ENCODE measurements around the gene ACACB. TPM values are rescaled to one million over a fixed set of nuclear protein-coding genes. Genes with fewer than 3 reads are reported as not detected.

ACACB gene
- total RNA-seq, 1 donor from 2014 or later = 22.7 TPM

DNA sequence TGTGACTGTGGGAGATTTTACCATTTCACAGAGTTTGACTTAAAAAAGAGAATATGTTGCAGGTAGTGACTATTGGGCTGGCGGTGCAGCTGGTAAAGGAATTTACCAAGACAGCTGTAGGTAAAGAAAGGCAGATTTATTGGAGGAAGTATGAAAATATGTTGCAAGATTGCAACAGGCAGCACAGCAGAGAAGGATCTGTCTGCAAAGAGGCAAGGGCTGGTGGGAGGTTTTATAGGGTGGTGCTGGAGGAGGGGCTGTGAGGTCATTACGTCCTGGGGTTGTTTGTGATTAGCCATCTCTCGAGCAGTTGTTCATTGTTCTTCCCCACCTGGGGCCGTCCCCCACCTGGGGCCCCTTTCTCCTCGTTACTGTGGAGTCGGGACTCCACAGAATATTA lies 62.1 kb downstream of the ACACB start:
- Mint-ChIP-seq H3K4me1 (ENCODE audit: unreplicated experiment) (no peaks in the 10 kb centered on the region), H3K9me3 (peaks cover 4% of the 10 kb centered on the region), H3K36me3 (peaks cover 38% of the 10 kb centered on the region), H3K27ac (no peak overlapping the region), H3K4me3 (no peak overlapping the region), H3K27me3 (no peaks in the 10 kb centered on the region)
- TF ChIP-seq, protein P1, sequence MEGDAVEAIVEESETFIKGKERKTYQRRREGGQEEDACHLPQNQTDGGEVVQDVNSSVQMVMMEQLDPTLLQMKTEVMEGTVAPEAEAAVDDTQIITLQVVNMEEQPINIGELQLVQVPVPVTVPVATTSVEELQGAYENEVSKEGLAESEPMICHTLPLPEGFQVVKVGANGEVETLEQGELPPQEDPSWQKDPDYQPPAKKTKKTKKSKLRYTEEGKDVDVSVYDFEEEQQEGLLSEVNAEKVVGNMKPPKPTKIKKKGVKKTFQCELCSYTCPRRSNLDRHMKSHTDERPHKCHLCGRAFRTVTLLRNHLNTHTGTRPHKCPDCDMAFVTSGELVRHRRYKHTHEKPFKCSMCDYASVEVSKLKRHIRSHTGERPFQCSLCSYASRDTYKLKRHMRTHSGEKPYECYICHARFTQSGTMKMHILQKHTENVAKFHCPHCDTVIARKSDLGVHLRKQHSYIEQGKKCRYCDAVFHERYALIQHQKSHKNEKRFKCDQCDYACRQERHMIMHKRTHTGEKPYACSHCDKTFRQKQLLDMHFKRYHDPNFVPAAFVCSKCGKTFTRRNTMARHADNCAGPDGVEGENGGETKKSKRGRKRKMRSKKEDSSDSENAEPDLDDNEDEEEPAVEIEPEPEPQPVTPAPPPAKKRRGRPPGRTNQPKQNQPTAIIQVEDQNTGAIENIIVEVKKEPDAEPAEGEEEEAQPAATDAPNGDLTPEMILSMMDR (conservative IDR thresholded peaks at IDR 0.05) = no peak
- DNase-seq (ENCODE audit: extremely low spot score, unreplicated experiment) = no peak

GRCh38 chr12:109179927-109180326 lies 63.5 kb downstream of the ACACB start:
- H3K9me3 Mint-ChIP-seq = no peaks in the 10 kb centered on the region
- TF ChIP-seq, protein P1 (conservative IDR thresholded peaks at IDR 0.05) = no peak
- H3K36me3 Mint-ChIP-seq = peaks cover 35% of the 10 kb centered on the region
- no peaks in the 10 kb centered on the region for H3K27me3 Mint-ChIP-seq
- no peak overlapping the region for H3K27ac Mint-ChIP-seq
- no peak overlapping the region for H3K4me3 Mint-ChIP-seq
- no peak for DNase-seq (ENCODE audit: extremely low spot score, unreplicated experiment)
- H3K4me1 Mint-ChIP-seq (ENCODE audit: unreplicated experiment) = no peaks in the 10 kb centered on the region

GRCh38 chr12:109182041-109182839 lies 65.9 kb downstream of the ACACB start:
- no peaks in the 10 kb centered on the region for H3K27me3 Mint-ChIP-seq
- no peaks in the 10 kb centered on the region for H3K4me1 Mint-ChIP-seq (ENCODE audit: unreplicated experiment)
- no peaks in the 10 kb centered on the region for H3K9me3 Mint-ChIP-seq
- DNase-seq (ENCODE audit: extremely low spot score, unreplicated experiment) = no peak
- H3K27ac Mint-ChIP-seq = no peak overlapping the region
- no peak overlapping the region for H3K4me3 Mint-ChIP-seq
- TF ChIP-seq, protein P1 (conservative IDR thresholded peaks at IDR 0.05) = no peak
- peaks cover 35% of the 10 kb centered on the region for H3K36me3 Mint-ChIP-seq

DNA sequence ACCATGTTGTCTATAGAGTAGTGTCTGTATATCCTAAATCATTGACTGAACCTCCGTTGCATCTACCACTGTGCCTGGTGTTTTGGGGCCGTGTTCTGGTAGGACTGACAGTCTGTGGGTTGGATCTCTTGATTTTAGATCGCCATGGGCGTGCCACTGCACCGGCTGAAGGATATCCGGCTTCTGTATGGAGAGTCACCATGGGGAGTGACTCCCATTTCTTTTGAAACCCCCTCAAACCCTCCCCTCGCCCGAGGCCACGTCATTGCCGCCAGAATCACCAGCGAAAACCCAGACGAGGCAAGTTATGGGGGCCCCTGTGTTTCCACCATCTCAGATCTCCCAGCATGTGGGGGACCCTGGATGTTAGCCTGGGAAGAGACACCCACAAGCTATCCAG lies 69.1 kb downstream of the ACACB start:
- TF ChIP-seq, protein P1 (conservative IDR thresholded peaks at IDR 0.05) = no peak
- H3K4me3 Mint-ChIP-seq = no peak overlapping the region
- no peaks in the 10 kb centered on the region for H3K27me3 Mint-ChIP-seq
- H3K4me1 Mint-ChIP-seq (ENCODE audit: unreplicated experiment) = no peaks in the 10 kb centered on the region
- peaks cover 21% of the 10 kb centered on the region for H3K36me3 Mint-ChIP-seq
- no peak for DNase-seq (ENCODE audit: extremely low spot score, unreplicated experiment)
- no peaks in the 10 kb centered on the region for H3K9me3 Mint-ChIP-seq
- no peak overlapping the region for H3K27ac Mint-ChIP-seq

GRCh38 chr12:109186993-109187653 lies 70.7 kb downstream of the ACACB start:
- no peaks in the 10 kb centered on the region for H3K4me1 Mint-ChIP-seq (ENCODE audit: unreplicated experiment)
- H3K4me3 Mint-ChIP-seq = no peak overlapping the region
- TF ChIP-seq, protein P1 (conservative IDR thresholded peaks at IDR 0.05) = no peak
- H3K27ac Mint-ChIP-seq = no peak overlapping the region
- no peak for DNase-seq (ENCODE audit: extremely low spot score, unreplicated experiment)
- peaks cover 19% of the 10 kb centered on the region for H3K36me3 Mint-ChIP-seq
- H3K27me3 Mint-ChIP-seq = no peaks in the 10 kb centered on the region
- no peaks in the 10 kb centered on the region for H3K9me3 Mint-ChIP-seq

All from type B pancreatic cell (in vitro differentiated cells).